Activated CD8-positive, alpha-beta memory T cell treated with anti-CD3 and anti-CD28 coated beads for 1 hour (primary cell): ENCODE measurements around the gene FXYD7.
"Not testable (repeated sequence)": the region's sequence is repeated elsewhere in the genome, so short reads cannot be mapped to it uniquely, and the experiment has no call there.

Source experiments
- DNase-seq, 2 donors: peaks; one replicate each; pipeline ENCODE4 v3.0.0-alpha.2; 2020; ENCODE audit warnings: low read depth in 1 of 2; ENCODE audit errors: extremely low read depth in 1 of 2

The FXYD7 gene

GRCh38 chr19:35143231-35143715 is at the start of gene FXYD7:
Gene FXYD7 (plus strand): TSS chr19:35143255. CDS start chr19:35143334, 79 bp downstream.
- DNase-seq = no peak

GRCh38 chr19:35093430-35093829 is 49.6 kb upstream of the FXYD7 start:
- DNase-seq = no peak

- no peak for DNase-seq
Observed at GRCh38 chr19:35093941-35094647, 49.0 kb upstream of the FXYD7 start.

- no peak for DNase-seq
Observed at GRCh38 chr19:35094656-35095055, 48.4 kb upstream of the FXYD7 start.

GRCh38 chr19:35095667-35096368 is 47.2 kb upstream of the FXYD7 start:
- no peak for DNase-seq

GRCh38 chr19:35098413-35099049 is 44.5 kb upstream of the FXYD7 start:
- no peak for DNase-seq

- no peak for DNase-seq
Observed at GRCh38 chr19:35099155-35099896, 43.7 kb upstream of the FXYD7 start.

GRCh38 chr19:35099897-35100275 is 43.2 kb upstream of the FXYD7 start:
- no peak for DNase-seq

- no peak for DNase-seq
Observed at GRCh38 chr19:35100588-35101533, 42.2 kb upstream of the FXYD7 start.

- DNase-seq = not testable (repeated sequence)
Observed at GRCh38 chr19:35101949-35102348, 41.1 kb upstream of the FXYD7 start.

- DNase-seq = not testable (repeated sequence)
Observed at GRCh38 chr19:35103614-35104013, 39.4 kb upstream of the FXYD7 start.

GRCh38 chr19:35104361-35104760 is 38.7 kb upstream of the FXYD7 start:
- DNase-seq = no peak

GRCh38 chr19:35105047-35105410 is 38.0 kb upstream of the FXYD7 start:
- DNase-seq = no peak

GRCh38 chr19:35105411-35106290 is 37.4 kb upstream of the FXYD7 start:
- DNase-seq = no peak

- DNase-seq = no peak
Observed at GRCh38 chr19:35106291-35106583, 36.8 kb upstream of the FXYD7 start.

- DNase-seq = no peak
Observed at GRCh38 chr19:35106898-35107541, 36.0 kb upstream of the FXYD7 start.

- no peak for DNase-seq
Observed at GRCh38 chr19:35107545-35107944, 35.5 kb upstream of the FXYD7 start.

- DNase-seq = no peak
Observed at GRCh38 chr19:35108730-35109129, 34.3 kb upstream of the FXYD7 start.
